GM12891 (cell line): Measurements from ENCODE around the gene NUDC.

Source experiments
- PAX5 ChIP-seq: IDR thresholded peaks from 2 replicates; pipeline ENCODE4 v1.6.1; 2011; ENCODE audit warnings: low read length, moderate library complexity, mild to moderate bottlenecking; ENCODE audit not compliant: insufficient read depth, severe bottlenecking
- POLR2A ChIP-seq: IDR thresholded peaks from 2 replicates; pipeline ENCODE4 v1.6.1; 2011; ENCODE audit warnings: low read depth, low read length, control low read depth
- POLR2AphosphoS5 ChIP-seq: IDR thresholded peaks from 2 replicates; pipeline ENCODE4 v1.6.1; 2011; ENCODE audit warnings: low read depth, low read length, control low read depth
- SPI1 ChIP-seq: IDR thresholded peaks from 2 replicates; pipeline ENCODE4 v1.6.1; 2011; ENCODE audit warnings: low read depth, low read length, control low read depth

DNA sequence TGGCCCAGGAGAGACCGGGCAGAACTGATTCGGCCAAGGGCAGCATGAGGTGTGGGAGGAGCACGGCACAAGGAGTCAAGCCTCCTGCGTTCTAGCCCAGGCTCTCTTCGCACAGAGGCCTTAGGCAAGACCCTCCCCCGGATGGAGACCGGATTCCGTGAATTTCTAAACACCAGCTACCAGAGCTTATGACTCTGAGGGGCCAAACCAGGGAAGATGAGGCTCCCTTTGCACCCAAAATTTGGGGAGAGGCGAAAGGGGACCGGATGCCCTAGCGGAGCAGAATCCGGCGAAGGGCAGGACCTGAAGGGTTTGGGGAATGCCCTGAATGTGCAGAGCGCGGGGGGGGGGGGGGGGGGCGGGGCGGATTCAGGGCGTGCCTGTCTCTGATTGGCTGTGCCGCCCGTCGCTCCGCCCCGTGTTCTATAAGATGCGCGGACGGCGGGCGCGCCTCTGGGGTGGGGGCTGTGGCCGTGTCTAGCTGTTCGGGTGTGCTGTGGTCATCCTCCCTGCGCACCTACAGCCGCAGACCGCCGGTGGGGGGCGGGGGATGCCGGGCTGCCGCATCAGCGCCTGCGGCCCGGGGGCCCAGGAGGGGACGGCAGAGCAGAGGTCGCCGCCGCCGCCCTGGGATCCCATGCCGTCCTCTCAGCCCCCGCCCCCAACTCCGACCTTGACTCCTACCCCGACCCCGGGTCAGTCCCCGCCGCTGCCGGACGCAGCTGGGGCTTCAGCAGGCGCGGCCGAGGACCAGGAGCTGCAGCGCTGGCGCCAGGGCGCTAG is 71.9 kb downstream of the NUDC start, which contains the start of gene TRNP1:
- TF ChIP-seq POLR2A (no peak), POLR2AphosphoS5 (no peak), SPI1 (no peak), PAX5 (no peak)
